Mesenchymal stem cell (in vitro differentiated cells and primary cell): ENCODE data around the gene UROS.
A peak's percentile ranks its signal among the peaks of the same experiment; 100 is the strongest.

Experiments
- DNase-seq: peaks from one replicate; pipeline ENCODE4 v3.0.0-alpha.2; 2013
- H2AFZ ChIP-seq: one replicate; pipeline ENCODE4 v1.6.1; 2013; ENCODE audit warnings: low read depth, mild to moderate bottlenecking, control low read depth, inconsistent platforms, low read length, moderate library complexity
- H2AK5ac ChIP-seq: 2 replicates; pipeline ENCODE4 v1.6.1; 2013; ENCODE audit warnings: low read length, moderate library complexity, mild to moderate bottlenecking, inconsistent platforms; ENCODE audit not compliant: severe bottlenecking
- H2BK120ac ChIP-seq: one replicate; pipeline ENCODE4 v1.6.1; 2013; ENCODE audit warnings: low read depth, mild to moderate bottlenecking, inconsistent platforms, low read length, moderate library complexity
- H2BK12ac ChIP-seq, 2 experiments: one replicate each; pipeline ENCODE4 v1.6.1; 2013; ENCODE audit warnings: inconsistent platforms in 2 of 2, low read length in 2 of 2, mild to moderate bottlenecking in 2 of 2, moderate library complexity in 2 of 2, control low read depth in 1 of 2
- H2BK15ac ChIP-seq: one replicate; pipeline ENCODE4 v1.6.1; 2013; ENCODE audit warnings: mild to moderate bottlenecking, low read depth, inconsistent platforms; ENCODE audit not compliant: poor library complexity, severe bottlenecking
- H2BK5ac ChIP-seq: 2 replicates; pipeline ENCODE4 v1.6.1; 2013; ENCODE audit warnings: low read depth, mild to moderate bottlenecking, low read length, control low read depth, inconsistent platforms; ENCODE audit not compliant: poor library complexity, severe bottlenecking
- H3K14ac ChIP-seq, 2 experiments: one replicate each; pipeline ENCODE4 v1.6.1; 2013; ENCODE audit warnings: inconsistent platforms in 2 of 2, low read length in 2 of 2, control low read depth in 1 of 2, mild to moderate bottlenecking in 1 of 2, moderate library complexity in 1 of 2
- H3K18ac ChIP-seq, 2 experiments: one replicate each; pipeline ENCODE4 v1.6.1; 2013; ENCODE audit warnings: inconsistent platforms in 2 of 2, low read length in 2 of 2, control low read depth in 1 of 2, low read depth in 1 of 2, mild to moderate bottlenecking in 1 of 2
- H3K23ac ChIP-seq, 2 experiments: one replicate each; pipeline ENCODE4 v1.6.1; 2013; ENCODE audit warnings: inconsistent platforms in 2 of 2, low read length in 2 of 2, mild to moderate bottlenecking in 2 of 2, moderate library complexity in 2 of 2, control low read depth in 1 of 2
- H3K27ac ChIP-seq: 2 replicates; pipeline ENCODE4 v1.5.1; 2013; ENCODE audit warnings: mild to moderate bottlenecking, moderate library complexity, low read length, control low read depth, inconsistent platforms; ENCODE audit not compliant: poor library complexity, severe bottlenecking
- H3K27me3 ChIP-seq, 2 experiments: 2 replicates each; pipeline versions ENCODE4 v1.6.1 to v1.7.0; 2013; ENCODE audit warnings: low read length in 2 of 2, mild to moderate bottlenecking in 2 of 2, moderate library complexity in 2 of 2, control low read depth in 1 of 2, inconsistent platforms in 1 of 2; ENCODE audit not compliant: control insufficient read depth in 1 of 2, insufficient read depth in 1 of 2
- H3K36me3 ChIP-seq, 2 experiments: 2 replicates each; pipeline versions ENCODE4 v1.6.1 to v1.7.0; 2013; ENCODE audit warnings: low read length in 2 of 2, control low read depth in 1 of 2, inconsistent platforms in 1 of 2, low read depth in 1 of 2, mild to moderate bottlenecking in 1 of 2; ENCODE audit not compliant: insufficient read depth in 2 of 2, control insufficient read depth in 1 of 2
- H3K4ac ChIP-seq, 2 experiments: one replicate each; pipeline ENCODE4 v1.6.1; 2013; ENCODE audit warnings: inconsistent platforms in 2 of 2, low read length in 2 of 2, mild to moderate bottlenecking in 2 of 2, moderate library complexity in 2 of 2, control low read depth in 1 of 2, low read depth in 1 of 2
- H3K4me1 ChIP-seq: 2 replicates; pipeline ENCODE4 v1.6.1; 2013; ENCODE audit warnings: low read depth, low read length, control low read depth; ENCODE audit not compliant: control insufficient read depth, insufficient read depth
- H3K4me2 ChIP-seq: 2 replicates; pipeline ENCODE4 v1.6.1; 2013; ENCODE audit warnings: low read length, mild to moderate bottlenecking, inconsistent platforms; ENCODE audit not compliant: poor library complexity, severe bottlenecking
- H3K4me3 ChIP-seq, 2 experiments: 2 replicates each; pipeline versions ENCODE4 v1.5.1 to v1.7.0; 2013; ENCODE audit warnings: low read length in 2 of 2, mild to moderate bottlenecking in 2 of 2, control low read depth in 1 of 2, low read depth in 1 of 2; ENCODE audit not compliant: insufficient read depth in 1 of 2
- H3K79me1 ChIP-seq: replicated peaks from 2 replicates; pipeline ENCODE4 v1.6.1; 2013; ENCODE audit warnings: mild to moderate bottlenecking, control low read depth, low read length, inconsistent platforms; ENCODE audit not compliant: poor library complexity, severe bottlenecking
- H3K9ac ChIP-seq: 2 replicates; pipeline ENCODE4 v1.7.0; 2013; ENCODE audit warnings: mild to moderate bottlenecking, low read length, moderate library complexity
- H3K9me3 ChIP-seq: 2 replicates; pipeline ENCODE4 v1.7.0; 2013; ENCODE audit warnings: mild to moderate bottlenecking, low read length; ENCODE audit not compliant: control insufficient read depth
- H4K8ac ChIP-seq: one replicate; pipeline ENCODE4 v1.6.1; 2013; ENCODE audit warnings: inconsistent platforms, mild to moderate bottlenecking, low read length, moderate library complexity
- H4K91ac ChIP-seq: one replicate; pipeline ENCODE4 v1.6.1; 2013; ENCODE audit warnings: mild to moderate bottlenecking, low read length, inconsistent platforms
- WGBS: methylation state at CpG from one replicate; pipeline ENCODE4 v1.1.7; 2013; ENCODE audit warnings: mixed read lengths; 5-methylcytosine and 5-hydroxymethylcytosine counted together

Gene UROS

GRCh38 chr10:125788156-125789034 lies 34.7 kb downstream of the UROS start:
- no peak overlapping the region for H3K14ac ChIP-seq
- no peak overlapping the region for H3K27ac ChIP-seq
- H3K4ac ChIP-seq: no peak overlapping the region
- no peak overlapping the region for H3K9ac ChIP-seq
- no peak overlapping the region for H2BK15ac ChIP-seq
- H3K23ac ChIP-seq: no peak overlapping the region
- H4K8ac ChIP-seq: no peak overlapping the region
- H3K4me2 ChIP-seq: no peak overlapping the region
- H2AFZ ChIP-seq: no peak overlapping the region
- no peak overlapping the region for H4K91ac ChIP-seq
- H2BK120ac ChIP-seq: no peak overlapping the region
- no peak for DNase-seq
- no peak overlapping the region for H3K4me3 ChIP-seq
- H3K79me1 ChIP-seq: peaks cover 2% of the 10 kb centered on the region
- H3K27me3 ChIP-seq: no peaks in the 10 kb centered on the region
- no peaks in the 10 kb centered on the region for H3K9me3 ChIP-seq
- no peak overlapping the region for H2BK5ac ChIP-seq
- peaks cover 32 to 43% of the 10 kb centered on the region in 2 experiments for H3K36me3 ChIP-seq
- H3K18ac ChIP-seq: no peak overlapping the region
- no peak overlapping the region for H2BK12ac ChIP-seq
- 94% methylated on average over 15 of the region's 17 CpGs for WGBS
- no peak overlapping the region for H2AK5ac ChIP-seq
- H3K4me1 ChIP-seq: peaks cover 7% of the 10 kb centered on the region

- 98% methylated on average over 5 of the region's 9 CpGs for WGBS
- H3K36me3 ChIP-seq: peaks cover 20 to 23% of the 10 kb centered on the region in 2 experiments
Observed at GRCh38 chr10:125785791-125786190, 37.3 kb downstream of the UROS start.

GRCh38 chr10:125783957-125784356 lies 39.1 kb downstream of the UROS start:
- no peak overlapping the region for H3K23ac ChIP-seq
- no peak overlapping the region for H3K9ac ChIP-seq
- no peak overlapping the region for H3K4me3 ChIP-seq
- peaks cover 9 to 13% of the 10 kb centered on the region in 2 experiments for H3K36me3 ChIP-seq
- no peaks in the 10 kb centered on the region for H3K9me3 ChIP-seq
- no peak overlapping the region for H2BK5ac ChIP-seq
- DNase-seq: no peak
- no peak overlapping the region for H3K27ac ChIP-seq
- no peak overlapping the region for H2BK120ac ChIP-seq
- no peak overlapping the region for H2BK15ac ChIP-seq
- no peak overlapping the region for H4K8ac ChIP-seq
- no peak overlapping the region for H3K18ac ChIP-seq
- no peak overlapping the region for H2AK5ac ChIP-seq
- no peak overlapping the region for H2BK12ac ChIP-seq
- no peaks in the 10 kb centered on the region for H3K79me1 ChIP-seq
- H4K91ac ChIP-seq: no peak overlapping the region
- H2AFZ ChIP-seq: no peak overlapping the region
- H3K4ac ChIP-seq: no peak overlapping the region
- 80% methylated on average over 4 of the region's 6 CpGs for WGBS
- no peak overlapping the region for H3K4me2 ChIP-seq
- no peak overlapping the region for H3K14ac ChIP-seq
- H3K4me1 ChIP-seq: peaks cover 9% of the 10 kb centered on the region
- H3K27me3 ChIP-seq: peaks cover 0 to 6% of the 10 kb centered on the region in 2 experiments

More at GRCh38 chr10:125785791-125786190, 37.3 kb downstream of the UROS start:
- Histone ChIP-seq H4K91ac (no peak overlapping the region), H3K14ac (no peak overlapping the region), H2BK12ac (no peak overlapping the region), H3K27me3 (no peaks in the 10 kb centered on the region), H3K4me2 (no peak overlapping the region), H3K9me3 (no peaks in the 10 kb centered on the region), H2BK120ac (no peak overlapping the region), H2AFZ (no peak overlapping the region), H3K27ac (no peak overlapping the region), H2BK15ac (peak overlapping the region; percentile 30), H4K8ac (no peak overlapping the region), H3K9ac (no peak overlapping the region), H3K18ac (no peak overlapping the region), H3K4me1 (peaks cover 9% of the 10 kb centered on the region), H2BK5ac (no peak overlapping the region), H2AK5ac (no peak overlapping the region), H3K23ac (no peak overlapping the region), H3K4me3 (no peak overlapping the region), H3K4ac (no peak overlapping the region), H3K79me1 (no peaks in the 10 kb centered on the region)
- DNase-seq: no peak

- 98% methylated on average over 7 of the region's 7 CpGs for WGBS
- Histone ChIP-seq H2BK12ac (no peak overlapping the region), H3K4me3 (no peak overlapping the region), H3K9ac (no peak overlapping the region), H3K4me2 (no peak overlapping the region), H3K14ac (no peak overlapping the region), H3K18ac (no peak overlapping the region), H2BK120ac (no peak overlapping the region), H3K4ac (no peak overlapping the region), H3K79me1 (no peaks in the 10 kb centered on the region), H3K4me1 (peaks cover 5% of the 10 kb centered on the region), H2AK5ac (no peak overlapping the region), H2BK5ac (no peak overlapping the region), H3K9me3 (no peaks in the 10 kb centered on the region), H4K8ac (no peak overlapping the region), H3K36me3 (peaks cover 4 to 7% of the 10 kb centered on the region in 2 experiments), H3K27ac (no peak overlapping the region), H3K27me3 (peaks cover 0 to 6% of the 10 kb centered on the region in 2 experiments), H3K23ac (no peak overlapping the region), H4K91ac (no peak overlapping the region), H2BK15ac (no peak overlapping the region), H2AFZ (no peak overlapping the region)
- no peak for DNase-seq
Observed at GRCh38 chr10:125783408-125783807, 39.6 kb downstream of the UROS start.
